ENCODE data around the gene ISLR. TPM values are rescaled to one million over a fixed set of nuclear protein-coding genes. Genes with fewer than 3 reads are reported as not detected.

The ISLR gene
- total RNA-seq, 3 donors from 2014 or later: 4.9 to 29.9 (median 7.4) TPM

DNA sequence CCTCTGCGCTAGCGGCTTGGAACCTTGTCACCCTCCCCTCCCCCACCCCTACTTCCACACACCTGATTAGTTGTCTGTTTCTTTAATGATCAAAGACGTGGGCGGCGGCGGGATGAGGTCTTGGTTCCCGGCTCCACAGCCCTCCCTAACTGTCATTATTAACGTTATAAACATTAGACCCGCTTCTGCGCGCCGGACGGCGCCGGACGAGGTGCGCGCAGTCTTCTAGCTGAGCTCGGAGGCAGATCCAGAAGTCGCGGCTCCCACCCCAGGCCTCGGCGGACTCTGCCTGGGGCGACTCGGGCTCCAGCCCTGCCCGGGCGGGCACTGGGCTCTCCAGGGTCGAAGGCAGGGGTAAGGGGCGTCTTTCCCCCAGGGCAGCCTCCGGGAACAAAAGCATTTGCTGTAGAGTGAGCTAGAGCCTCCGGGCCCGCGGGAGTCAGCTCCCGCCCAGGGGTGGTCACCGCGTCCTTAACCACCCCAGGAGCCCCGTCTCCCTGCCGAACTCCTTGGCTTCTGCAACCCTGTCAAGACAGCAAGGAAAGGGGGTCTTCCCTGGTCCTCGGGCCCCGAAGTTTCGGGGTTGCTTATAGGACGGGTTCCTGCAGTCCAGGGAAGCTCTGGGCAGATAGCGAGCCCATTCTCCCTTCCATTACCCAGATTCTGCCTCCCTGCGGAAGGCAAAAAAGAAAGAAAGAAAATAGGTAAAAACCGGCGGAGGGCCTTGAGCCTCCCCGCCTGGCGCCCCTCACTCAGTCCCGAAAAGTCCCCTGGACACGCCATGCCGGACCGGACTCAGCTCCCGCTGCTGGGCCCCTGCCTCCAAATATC lies 45.3 kb upstream of the ISLR start:
- ATAC-seq (peak; percentile 22), DNase-seq (no peak)
- Histone ChIP-seq H3K9me3 (no peaks in the 10 kb centered on the region), H3K4me3 (no peak overlapping the region), H3K36me3 (ENCODE audit: low read depth) (no peaks in the 10 kb centered on the region), H3K4me1 (ENCODE audit: low read depth) (peaks cover 8% of the 10 kb centered on the region)
- no peak for TF ChIP-seq CTCF (IDR thresholded peaks at IDR 0.05)
- intact Hi-C loops (cut with DNase I, micrococcal nuclease): loop anchor here (2.0 to 10.0 kb wide), 2 partner anchors 187 to 193 kb away; no protein-coding TSS in a partner anchor

DNA sequence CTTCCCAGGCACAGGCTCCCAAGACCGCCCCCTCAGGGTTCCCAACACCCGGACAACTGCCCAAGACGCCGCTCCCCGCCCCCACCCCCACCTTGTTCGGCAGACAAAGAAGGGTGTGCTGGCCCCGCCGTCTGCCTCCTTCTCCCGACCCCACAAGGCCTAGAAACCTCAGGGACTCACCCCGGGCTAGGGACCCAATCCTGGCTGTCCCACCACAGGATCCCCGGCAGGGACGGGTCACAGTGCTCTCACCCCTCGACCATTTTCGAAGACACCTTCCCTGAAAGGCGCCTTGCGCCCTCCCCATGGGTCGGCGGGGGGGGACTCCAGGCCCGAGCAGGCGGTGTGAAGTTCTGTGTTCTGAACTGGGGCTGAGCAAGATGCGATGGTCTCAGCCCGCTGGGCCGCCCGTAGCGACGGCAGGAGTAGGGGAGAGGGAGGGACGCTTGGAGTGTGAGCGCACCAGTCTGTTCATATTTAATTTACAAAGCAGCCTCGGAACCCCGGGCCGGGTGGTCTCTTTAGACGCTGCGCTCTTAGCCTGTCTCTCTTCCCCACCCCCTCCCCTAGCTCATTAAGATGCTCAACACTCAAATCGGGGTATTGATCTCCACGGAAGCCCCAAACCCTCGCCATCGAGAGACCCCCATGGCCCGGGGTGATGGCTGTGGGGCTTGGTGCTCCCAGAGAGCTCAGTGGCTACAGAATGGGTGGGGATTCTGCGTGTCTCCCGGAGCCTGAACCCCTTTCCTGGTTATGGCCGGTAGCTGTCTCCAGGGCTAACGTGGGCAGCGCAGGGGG lies 44.5 kb upstream of the ISLR start:
- H3K4me3 ChIP-seq: no peak overlapping the region
- no peaks in the 10 kb centered on the region for H3K36me3 ChIP-seq (ENCODE audit: low read depth)
- peaks cover 8% of the 10 kb centered on the region for H3K4me1 ChIP-seq (ENCODE audit: low read depth)
- no peaks in the 10 kb centered on the region for H3K9me3 ChIP-seq
- intact Hi-C loops (cut with DNase I, micrococcal nuclease): loop anchor here in 1 of 2 donors (10.0 kb wide), 1 partner anchor 186 kb away; no protein-coding TSS in a partner anchor
- DNase-seq: no peak
- ATAC-seq: no peak
- TF ChIP-seq CTCF (IDR thresholded peaks at IDR 0.05): no peak

DNA sequence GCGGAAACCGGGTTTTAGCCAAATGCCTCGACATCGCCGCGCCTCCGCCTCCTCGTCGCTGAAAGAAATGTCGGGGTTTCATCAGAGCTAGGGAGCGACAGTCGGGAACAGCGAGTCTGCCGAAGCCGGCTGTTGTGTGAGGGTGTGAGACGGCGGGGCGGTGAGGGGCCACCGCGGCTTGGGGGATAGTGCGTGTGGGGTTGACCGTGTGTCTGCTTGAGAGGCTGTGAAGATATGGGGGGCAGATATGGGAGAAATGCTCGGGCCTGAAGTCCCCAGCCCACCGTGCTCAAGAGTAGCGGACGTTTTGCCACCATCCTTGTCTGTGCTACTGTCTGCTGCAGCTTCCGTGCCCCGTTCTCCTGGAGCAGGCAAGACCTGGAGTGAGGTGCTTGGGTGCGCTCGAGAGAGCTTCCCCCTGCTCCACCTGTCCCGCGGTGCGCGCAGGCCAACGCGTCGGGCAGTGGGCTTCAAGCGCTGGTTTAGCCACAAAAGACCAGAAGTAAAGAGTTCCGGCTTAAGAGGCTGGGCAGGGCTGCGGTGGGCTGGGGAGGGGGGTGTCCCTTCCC lies 43.8 kb upstream of the ISLR start:
- Histone ChIP-seq H3K36me3 (ENCODE audit: low read depth) (no peaks in the 10 kb centered on the region), H3K4me1 (ENCODE audit: low read depth) (peaks cover 8% of the 10 kb centered on the region), H3K9me3 (no peaks in the 10 kb centered on the region), H3K4me3 (no peak overlapping the region)
- no peak for DNase-seq
- no peak for ATAC-seq
- intact Hi-C loops (cut with DNase I, micrococcal nuclease): loop anchor here in 1 of 2 donors (10.0 kb wide), 1 partner anchor 185 kb away; no protein-coding TSS in a partner anchor
- TF ChIP-seq CTCF (IDR thresholded peaks at IDR 0.05): no peak

DNA sequence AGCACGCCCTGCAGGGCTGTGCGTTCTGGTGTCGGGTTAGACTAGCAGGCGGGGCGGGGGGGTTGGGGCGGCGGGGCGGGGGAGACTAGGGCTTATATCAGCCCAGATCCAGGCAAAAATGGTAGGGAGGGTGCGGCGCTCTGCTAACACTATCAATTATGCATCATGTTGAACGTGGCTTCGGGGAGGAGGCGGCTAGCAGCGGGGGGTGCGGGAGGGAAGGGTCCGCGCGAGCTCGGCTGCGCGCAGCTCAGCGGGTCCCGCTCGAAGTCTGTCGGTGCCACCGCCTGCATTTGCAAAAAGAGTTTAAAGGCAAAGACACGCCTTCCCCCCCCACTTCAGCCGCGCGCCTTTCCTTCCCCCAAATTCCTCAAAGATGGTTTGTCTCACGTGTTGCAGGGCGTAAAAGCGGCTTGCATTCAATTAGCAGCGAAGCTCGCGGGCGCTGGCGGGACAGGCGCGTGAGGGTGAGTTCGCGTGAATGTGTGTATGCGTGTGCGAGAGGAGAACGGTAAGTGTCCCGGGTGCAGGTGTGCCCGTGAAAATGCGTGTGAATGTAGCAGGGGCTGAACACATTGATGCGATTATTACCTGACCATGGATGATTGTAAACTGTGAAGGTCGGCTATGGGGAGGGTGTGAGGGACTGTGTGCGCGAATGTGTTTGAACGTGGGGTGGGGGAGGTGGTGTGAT lies 43.2 kb upstream of the ISLR start, which contains the start of gene ISLR2:
TSS of gene ISLR2 (plus strand) at position 432 of the 694 bp plus-strand sequence. CDS start 2,169 bp downstream, outside the sequence.
- ATAC-seq (no peak), DNase-seq (no peak)
- intact Hi-C loops (cut with DNase I, micrococcal nuclease): no loop called here
- no peak for TF ChIP-seq CTCF (IDR thresholded peaks at IDR 0.05)
- Histone ChIP-seq H3K4me1 (ENCODE audit: low read depth) (peaks cover 8% of the 10 kb centered on the region), H3K9me3 (no peaks in the 10 kb centered on the region), H3K4me3 (no peak within 1 kb of the TSS), H3K36me3 (ENCODE audit: low read depth) (no peaks in the 10 kb centered on the region)
